MM.1S (cell line): ENCODE results near the gene TSPAN31.

Experiments
- DNase-seq: peaks from one replicate; pipeline ENCODE4 v3.0.0-alpha.2; 2015
- H2AFZ ChIP-seq: fragments of 300-600 bp; sonication (generic); 2 replicates; pipeline ENCODE4 v1.6.0; 2016; ENCODE audit warnings: antibody characterized with exemption, low read length
- H3F3A ChIP-seq: fragments of 300-600 bp; sonication (generic); 2 replicates; pipeline ENCODE4 v1.6.1; 2016; ENCODE audit warnings: mild to moderate bottlenecking, antibody characterized with exemption, low read length, moderate library complexity, mixed read lengths; ENCODE audit not compliant: insufficient read depth
- H3K27ac ChIP-seq: fragments of 300-600 bp; sonication (generic); 2 replicates; pipeline ENCODE4 v1.5.1; 2016; ENCODE audit warnings: mild to moderate bottlenecking, low read length
- H3K27me3 ChIP-seq: fragments of 300-600 bp; sonication (generic); replicated peaks from 2 replicates; pipeline ENCODE4 v1.6.0; 2016; ENCODE audit warnings: low read length; ENCODE audit not compliant: insufficient read depth
- H3K36me3 ChIP-seq: fragments of 300-600 bp; sonication (generic); replicated peaks from 2 replicates; pipeline ENCODE4 v1.6.1; 2016; ENCODE audit warnings: mild to moderate bottlenecking, low read length, mixed read lengths; ENCODE audit not compliant: insufficient read depth
- H3K4me1 ChIP-seq: fragments of 300-600 bp; sonication (generic); 2 replicates; pipeline ENCODE4 v1.6.1; 2016; ENCODE audit warnings: low read length, mixed read lengths
- H3K4me2 ChIP-seq: fragments of 300-600 bp; sonication (generic); 2 replicates; pipeline ENCODE4 v1.6.0; 2016; ENCODE audit warnings: low read depth, low read length
- H3K4me3 ChIP-seq: fragments of 300-600 bp; sonication (generic); 2 replicates; pipeline ENCODE4 v1.5.1; 2016; ENCODE audit warnings: low read length, mixed read lengths
- H3K79me2 ChIP-seq: fragments of 300-600 bp; sonication (generic); 2 replicates; pipeline ENCODE4 v1.6.1; 2016; ENCODE audit warnings: mixed run types, low read length, mixed read lengths
- H3K9ac ChIP-seq: fragments of 300-600 bp; sonication (generic); 2 replicates; pipeline ENCODE4 v1.6.1; 2016; ENCODE audit warnings: low read length, mixed read lengths
- H3K9me2 ChIP-seq: fragments of 300-600 bp; sonication (generic); replicated peaks from 2 replicates; pipeline ENCODE4 v1.6.1; 2016; ENCODE audit warnings: mild to moderate bottlenecking, low read length, mixed read lengths; ENCODE audit not compliant: insufficient read depth
- H3K9me3 ChIP-seq: fragments of 300-600 bp; sonication (generic); replicated peaks from 2 replicates; pipeline ENCODE4 v1.6.1; 2016; ENCODE audit warnings: mild to moderate bottlenecking, low read length, mixed read lengths; ENCODE audit not compliant: insufficient read depth
- H4K20me1 ChIP-seq: fragments of 300-600 bp; sonication (generic); 2 replicates; pipeline ENCODE4 v1.6.1; 2016; ENCODE audit warnings: mild to moderate bottlenecking, low read length, moderate library complexity, mixed read lengths; ENCODE audit not compliant: insufficient read depth
- EZH2 ChIP-seq: fragments of 300-600 bp; sonication (generic); optimal IDR thresholded peaks from 2 replicates; pipeline ENCODE3; 2017; ENCODE audit warnings: low read depth, mild to moderate bottlenecking, antibody characterized with exemption, low read length, mixed read lengths
- EZH2phosphoT487 ChIP-seq: fragments of 300-600 bp; sonication (generic); IDR thresholded peaks from 2 replicates; pipeline ENCODE4 v1.6.1; 2018; ENCODE audit warnings: antibody characterized with exemption, low read length
- TF ChIP-seq, protein P1 (sequence below): fragments of 300-600 bp; sonication (generic); IDR thresholded peaks from 2 replicates; pipeline ENCODE4 v1.5.1; 2016; ENCODE audit warnings: antibody characterized with exemption, low read length, mixed read lengths

TSPAN31 gene

DNA sequence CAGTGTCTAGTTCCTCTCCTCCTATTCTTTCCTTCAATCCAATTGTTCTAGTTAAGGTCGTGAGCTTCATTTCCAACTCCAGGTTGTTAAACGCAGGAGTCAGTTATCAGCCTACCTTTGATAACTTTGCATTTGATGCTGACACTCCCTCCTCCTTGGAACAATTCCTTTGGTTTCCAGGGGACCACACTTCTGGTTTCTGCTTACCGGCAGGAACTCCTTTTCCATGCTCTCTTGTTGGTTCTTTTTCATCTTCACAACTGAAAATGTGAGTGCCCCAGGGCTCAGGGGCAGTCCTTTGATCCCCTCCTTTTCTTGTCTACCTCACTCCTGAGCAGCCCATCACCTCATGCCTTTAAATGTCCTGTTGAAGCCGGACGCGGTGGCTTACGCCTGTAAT is 32.5 kb downstream of the TSPAN31 start:
- Histone ChIP-seq H3K9ac (no peak overlapping the region), H3K79me2 (no peaks in the 10 kb centered on the region), H3K27me3 (no peaks in the 10 kb centered on the region), H4K20me1 (no peaks in the 10 kb centered on the region), H3K36me3 (no peaks in the 10 kb centered on the region), H3K4me2 (no peak overlapping the region), H3K4me1 (peaks cover 11% of the 10 kb centered on the region), H3K9me3 (no peaks in the 10 kb centered on the region), H3K27ac (no peak overlapping the region), H3K4me3 (no peak overlapping the region), H3K9me2 (no peaks in the 10 kb centered on the region), H3F3A (no peaks in the 10 kb centered on the region), H2AFZ (no peak overlapping the region)
- TF ChIP-seq EZH2, result no peak
- TF ChIP-seq, protein P1, sequence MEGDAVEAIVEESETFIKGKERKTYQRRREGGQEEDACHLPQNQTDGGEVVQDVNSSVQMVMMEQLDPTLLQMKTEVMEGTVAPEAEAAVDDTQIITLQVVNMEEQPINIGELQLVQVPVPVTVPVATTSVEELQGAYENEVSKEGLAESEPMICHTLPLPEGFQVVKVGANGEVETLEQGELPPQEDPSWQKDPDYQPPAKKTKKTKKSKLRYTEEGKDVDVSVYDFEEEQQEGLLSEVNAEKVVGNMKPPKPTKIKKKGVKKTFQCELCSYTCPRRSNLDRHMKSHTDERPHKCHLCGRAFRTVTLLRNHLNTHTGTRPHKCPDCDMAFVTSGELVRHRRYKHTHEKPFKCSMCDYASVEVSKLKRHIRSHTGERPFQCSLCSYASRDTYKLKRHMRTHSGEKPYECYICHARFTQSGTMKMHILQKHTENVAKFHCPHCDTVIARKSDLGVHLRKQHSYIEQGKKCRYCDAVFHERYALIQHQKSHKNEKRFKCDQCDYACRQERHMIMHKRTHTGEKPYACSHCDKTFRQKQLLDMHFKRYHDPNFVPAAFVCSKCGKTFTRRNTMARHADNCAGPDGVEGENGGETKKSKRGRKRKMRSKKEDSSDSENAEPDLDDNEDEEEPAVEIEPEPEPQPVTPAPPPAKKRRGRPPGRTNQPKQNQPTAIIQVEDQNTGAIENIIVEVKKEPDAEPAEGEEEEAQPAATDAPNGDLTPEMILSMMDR, result no peak
- TF ChIP-seq EZH2phosphoT487, result no peak
- no peak for DNase-seq

DNA sequence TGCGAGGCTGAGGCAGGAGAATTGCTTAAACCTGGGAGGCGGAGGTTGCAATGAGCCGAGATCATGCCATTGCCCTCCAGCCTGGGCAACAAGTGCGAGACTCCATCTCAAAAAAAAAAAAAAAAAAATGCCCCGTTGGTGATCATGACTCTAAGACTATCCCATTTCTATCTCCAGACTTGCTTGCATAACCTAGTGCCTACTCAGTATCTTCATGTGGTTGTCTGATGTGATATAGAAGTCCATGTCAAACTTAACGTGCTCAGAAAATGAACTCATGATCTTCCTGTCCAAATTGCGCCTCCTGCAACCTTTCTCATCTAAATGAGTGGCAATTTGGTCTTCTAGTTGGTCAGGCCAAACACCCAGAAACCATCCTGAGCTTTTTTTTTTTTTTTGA is 33.1 kb downstream of the TSPAN31 start:
- Histone ChIP-seq H3K4me1 (peaks cover 12% of the 10 kb centered on the region), H3K4me3 (no peak overlapping the region), H3F3A (0 out of 2 replicates have a peak, but pooled peaks cover under 1% of the 10 kb centered on the region), H3K36me3 (no peaks in the 10 kb centered on the region), H3K27me3 (no peaks in the 10 kb centered on the region), H3K4me2 (no peak overlapping the region), H4K20me1 (no peaks in the 10 kb centered on the region), H3K9me2 (no peaks in the 10 kb centered on the region), H3K27ac (no peak overlapping the region), H3K79me2 (peaks cover 4% of the 10 kb centered on the region), H3K9me3 (no peaks in the 10 kb centered on the region), H2AFZ (no peak overlapping the region), H3K9ac (no peak overlapping the region)
- no peak for DNase-seq
- TF ChIP-seq, protein P1, result no peak
- no peak for TF ChIP-seq EZH2
- no peak for TF ChIP-seq EZH2phosphoT487

- Histone ChIP-seq H3K9me2 (no peaks in the 10 kb centered on the region), H3K4me1 (peaks cover 12% of the 10 kb centered on the region), H3K36me3 (no peaks in the 10 kb centered on the region), H3K9ac (no peak overlapping the region), H3F3A (0 out of 2 replicates have a peak, but pooled peaks cover 3% of the 10 kb centered on the region), H3K79me2 (peaks cover 21% of the 10 kb centered on the region), H3K4me2 (no peak overlapping the region), H3K27ac (no peak overlapping the region), H4K20me1 (no peaks in the 10 kb centered on the region), H3K9me3 (no peaks in the 10 kb centered on the region), H3K4me3 (no peak overlapping the region), H2AFZ (no peak overlapping the region), H3K27me3 (no peaks in the 10 kb centered on the region)
- no peak for TF ChIP-seq EZH2
- no peak for TF ChIP-seq EZH2phosphoT487
- TF ChIP-seq, protein P1, result no peak
- DNase-seq, result no peak
Observed at GRCh38 chr12:57779736-57780135, 34.9 kb downstream of the TSPAN31 start.
